DMS 273 (cell line): Measurements from ENCODE around the gene GHRL.

ENCODE experiments used
- DNase-seq: peaks from one replicate; lab custom pipeline; 2025; ENCODE audit not compliant: unreplicated experiment; lab: John Stamatoyannopoulos, UW

GHRL gene

GRCh38 chr3:10248184-10248983 lies 44.4 kb downstream of the GHRL start, which contains the start of gene TATDN2:
TATDN2 (plus strand) TSS chr3:10248459; CDS start chr3:10249201, 742 bp downstream.
- DNase-seq, result peak; percentile 99

DNA sequence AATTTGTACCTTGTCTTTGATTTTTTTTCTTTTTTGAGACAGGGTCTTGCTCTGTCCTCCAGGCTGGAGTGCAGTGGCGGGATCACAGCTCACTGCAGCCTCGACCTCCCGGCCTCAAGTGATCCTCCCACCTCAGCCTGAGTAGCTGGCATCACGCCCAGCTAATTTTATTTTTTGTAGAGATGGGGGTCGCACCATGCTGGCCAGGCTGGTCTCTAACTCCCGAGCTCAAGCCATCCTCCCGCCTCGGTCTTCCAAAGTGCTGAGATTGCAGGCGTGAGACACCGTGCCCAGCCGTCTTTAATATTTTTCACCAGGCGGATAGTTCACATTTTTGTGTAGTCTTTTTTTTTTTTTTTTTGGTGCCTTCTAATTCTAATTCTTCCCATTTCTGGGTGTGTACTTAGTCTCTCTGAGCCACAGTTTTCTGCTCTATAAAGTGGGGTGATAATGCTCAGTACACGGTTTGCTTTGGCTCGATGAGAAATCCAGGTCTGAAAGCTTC lies 45.0 kb downstream of the GHRL start:
- DNase-seq, result peak; percentile 52

DNA sequence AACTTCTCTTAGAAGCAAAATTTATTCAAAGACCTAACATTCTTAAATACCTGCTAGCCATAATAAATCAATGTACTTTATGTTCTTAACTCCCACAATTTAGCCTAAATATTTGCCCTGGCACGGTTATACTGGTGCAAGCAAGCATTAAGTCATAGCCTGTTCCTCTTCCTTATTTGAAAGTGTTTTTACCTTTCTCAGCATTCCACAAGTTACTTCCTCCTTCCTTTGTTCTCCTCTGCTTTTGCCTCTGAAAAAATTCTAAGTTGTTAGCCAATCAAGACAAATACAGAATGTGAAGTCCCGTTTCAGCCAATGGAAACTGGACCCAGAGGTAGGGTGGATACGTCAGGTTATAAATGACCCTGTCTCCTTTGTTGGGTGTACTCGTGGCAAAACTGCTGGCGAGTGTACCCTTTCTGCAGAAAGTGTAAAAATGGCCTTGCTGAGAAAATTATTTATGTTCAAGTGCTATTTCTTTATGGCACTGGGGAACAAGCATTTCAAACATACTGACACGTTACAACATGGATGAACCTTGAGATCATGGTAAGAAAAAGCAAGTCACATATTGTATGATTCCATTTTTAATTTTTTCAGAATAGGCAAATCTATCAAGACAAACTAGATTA lies 47.5 kb downstream of the GHRL start:
- DNase-seq, result no peak

GRCh38 chr3:10244009-10244408 lies 48.7 kb downstream of the GHRL start:
- DNase-seq, result no peak

- DNase-seq, result no peak
Measured at GRCh38 chr3:10242182-10243065, 50.3 kb downstream of the GHRL start.

- DNase-seq, result no peak
Measured at GRCh38 chr3:10240799-10241198, 51.9 kb downstream of the GHRL start.

GRCh38 chr3:10238345-10239183 lies 54.2 kb downstream of the GHRL start:
- peak; percentile 16 for DNase-seq
